GM19240 (cell line): Measurements from ENCODE around the gene RPL34.

Experiments
- DNase-seq: peaks from one replicate; pipeline ENCODE4 v3.0.0; 2011; ENCODE audit warnings: low spot score; ENCODE audit not compliant: insufficient read length

The RPL34 gene

DNA sequence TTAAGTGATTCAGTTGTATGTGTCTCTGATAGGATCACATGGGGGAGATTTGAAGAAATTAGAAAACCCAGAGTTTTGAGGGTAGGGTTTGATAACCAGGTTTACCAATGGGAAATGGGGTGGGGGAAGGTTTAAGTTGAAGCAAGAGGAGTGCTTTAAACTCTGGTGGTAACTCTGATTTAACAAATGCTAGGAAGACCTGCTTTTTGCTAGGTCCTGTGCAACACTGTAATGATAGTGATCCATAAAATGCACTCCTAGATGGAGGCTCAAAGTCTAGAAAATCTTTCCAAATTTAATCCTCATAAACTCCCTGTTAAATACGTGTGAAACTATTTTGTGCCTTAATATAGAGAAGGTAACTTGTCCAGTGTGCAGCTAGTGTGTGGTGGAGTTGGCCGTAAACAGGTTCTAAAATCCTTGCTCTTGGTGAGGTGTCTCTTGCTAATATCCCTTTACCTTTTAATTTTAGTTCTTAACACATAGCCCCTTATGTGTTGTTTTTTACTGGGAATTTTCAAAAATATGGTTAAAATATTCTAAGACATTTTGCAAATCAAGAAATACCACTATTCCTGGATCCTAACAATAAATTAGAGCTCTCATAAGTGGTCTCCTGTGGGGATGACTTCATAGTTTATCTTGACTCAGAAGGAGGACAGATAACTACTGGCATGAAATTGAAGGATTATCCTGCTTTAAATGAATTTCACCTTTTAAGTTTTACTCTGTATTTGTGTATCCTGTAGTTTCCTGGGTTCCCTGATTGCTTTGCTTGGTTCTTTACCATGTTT is 4.1 kb downstream of the RPL34 start:
- DNase-seq = no peak

GRCh38 chr4:108626056-108626455 is 5.7 kb downstream of the RPL34 start:
- DNase-seq = no peak

DNA sequence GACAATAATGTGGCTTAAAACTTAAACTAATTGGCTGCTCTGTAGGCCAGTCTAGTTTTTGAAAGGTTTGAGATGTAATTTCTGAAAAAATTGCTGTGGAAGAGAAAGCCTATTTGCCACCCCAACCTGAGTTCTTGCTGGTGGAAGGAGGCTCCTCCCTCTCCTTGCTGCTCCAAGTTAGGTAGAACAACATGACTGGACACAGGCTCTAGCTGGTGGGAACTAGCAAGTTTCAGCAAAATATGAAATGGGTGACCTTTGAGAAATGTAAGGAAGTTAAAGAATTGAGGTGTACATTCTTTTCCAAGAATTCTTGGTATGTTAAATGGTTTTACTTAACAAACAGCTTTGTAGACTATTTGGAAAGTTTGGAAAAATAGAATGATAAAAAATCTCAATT is 8.0 kb downstream of the RPL34 start:
- DNase-seq = no peak

DNA sequence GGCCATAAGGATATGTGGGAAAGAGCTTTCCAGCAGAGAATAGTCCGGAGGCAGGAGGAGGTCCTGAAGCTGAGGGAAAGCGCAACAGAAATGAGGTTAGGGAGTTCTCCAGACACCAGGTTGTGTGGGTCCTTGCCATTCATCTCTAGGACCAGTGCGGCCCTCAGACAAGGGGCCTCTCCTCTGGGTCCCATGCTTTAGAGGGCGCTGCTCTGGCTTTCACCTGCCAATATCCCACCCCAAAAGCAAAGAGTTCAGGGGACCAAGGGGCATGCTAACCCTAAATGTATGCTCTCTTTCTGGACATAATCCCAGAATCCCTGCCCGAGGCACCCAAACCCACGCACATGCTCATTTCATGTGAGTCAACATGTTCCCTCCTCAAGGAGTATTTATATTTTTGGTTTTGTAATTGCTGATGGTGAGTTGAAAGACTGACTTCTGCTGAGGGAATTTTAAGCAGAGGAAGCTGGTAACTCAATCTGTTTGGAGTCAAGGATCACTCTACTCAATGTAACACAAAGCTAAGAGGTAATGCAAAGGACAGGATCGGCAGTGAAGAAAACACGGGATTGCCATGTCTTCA is 14.8 kb downstream of the RPL34 start:
- no peak for DNase-seq

DNA sequence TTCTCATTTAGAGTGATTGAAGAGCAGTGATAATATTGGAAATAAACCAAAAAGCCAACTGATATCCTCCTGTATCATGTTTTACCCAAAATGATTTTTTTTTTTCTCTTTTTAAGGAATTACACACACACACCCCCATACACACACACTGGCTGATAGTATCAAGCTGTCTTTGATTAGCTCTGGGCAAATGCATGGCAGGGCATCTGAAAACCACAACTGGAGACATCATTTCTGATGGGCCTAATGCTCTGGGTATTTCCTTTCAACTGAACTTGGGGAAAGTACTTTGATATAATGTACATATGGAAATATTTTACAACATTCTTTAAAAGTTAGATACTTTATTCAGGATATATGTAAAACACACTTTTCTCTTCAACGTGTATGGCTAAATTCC is 15.9 kb downstream of the RPL34 start:
- no peak for DNase-seq

- DNase-seq = no peak
Observed at GRCh38 chr4:108637856-108638255, 17.5 kb downstream of the RPL34 start.

DNA sequence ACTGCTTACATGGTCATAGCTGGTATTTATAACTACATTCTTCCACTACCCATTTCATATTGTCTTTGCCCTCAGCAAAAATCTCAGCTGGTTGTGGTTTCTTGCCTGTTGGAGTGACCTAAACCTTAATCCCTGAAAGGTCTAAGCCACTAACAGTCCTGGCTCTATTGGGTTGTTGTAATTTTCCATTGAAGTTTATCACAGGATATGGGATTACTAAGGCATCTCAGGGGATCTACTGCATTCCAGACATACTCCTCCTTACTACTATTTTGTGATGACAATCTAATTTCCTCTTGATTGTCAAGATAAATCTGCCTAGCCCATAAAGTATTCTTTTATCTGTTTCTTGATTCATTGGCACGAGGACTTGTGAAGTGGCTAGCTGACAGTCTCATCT is 23.9 kb downstream of the RPL34 start:
- no peak for DNase-seq

- DNase-seq = no peak
Observed at GRCh38 chr4:108646706-108647105, 26.3 kb downstream of the RPL34 start.

DNA sequence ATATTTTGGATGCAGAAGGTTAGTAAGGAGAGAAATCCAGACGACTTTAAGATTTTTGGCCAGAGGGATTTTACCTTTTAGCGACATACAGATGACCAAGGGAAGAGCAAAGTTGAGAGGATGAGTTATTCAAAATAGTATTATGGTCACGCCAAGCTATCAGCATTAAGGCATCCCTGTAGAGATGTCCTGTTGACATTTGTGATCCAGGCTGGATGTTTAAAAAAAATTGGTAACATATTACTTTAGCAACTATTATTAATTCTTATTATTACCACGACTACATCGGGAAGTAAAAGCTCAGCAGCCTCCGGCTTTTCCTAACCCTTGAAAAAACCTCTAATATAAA is 29.5 kb downstream of the RPL34 start:
- DNase-seq = no peak

- peak; percentile 75 for DNase-seq
Observed at GRCh38 chr4:108650212-108651013, 30.0 kb downstream of the RPL34 start, which contains the start of gene OSTC. TSS of gene OSTC (plus strand) at chr4:108650599. CDS start at chr4:108650656, 57 bp downstream.

DNA sequence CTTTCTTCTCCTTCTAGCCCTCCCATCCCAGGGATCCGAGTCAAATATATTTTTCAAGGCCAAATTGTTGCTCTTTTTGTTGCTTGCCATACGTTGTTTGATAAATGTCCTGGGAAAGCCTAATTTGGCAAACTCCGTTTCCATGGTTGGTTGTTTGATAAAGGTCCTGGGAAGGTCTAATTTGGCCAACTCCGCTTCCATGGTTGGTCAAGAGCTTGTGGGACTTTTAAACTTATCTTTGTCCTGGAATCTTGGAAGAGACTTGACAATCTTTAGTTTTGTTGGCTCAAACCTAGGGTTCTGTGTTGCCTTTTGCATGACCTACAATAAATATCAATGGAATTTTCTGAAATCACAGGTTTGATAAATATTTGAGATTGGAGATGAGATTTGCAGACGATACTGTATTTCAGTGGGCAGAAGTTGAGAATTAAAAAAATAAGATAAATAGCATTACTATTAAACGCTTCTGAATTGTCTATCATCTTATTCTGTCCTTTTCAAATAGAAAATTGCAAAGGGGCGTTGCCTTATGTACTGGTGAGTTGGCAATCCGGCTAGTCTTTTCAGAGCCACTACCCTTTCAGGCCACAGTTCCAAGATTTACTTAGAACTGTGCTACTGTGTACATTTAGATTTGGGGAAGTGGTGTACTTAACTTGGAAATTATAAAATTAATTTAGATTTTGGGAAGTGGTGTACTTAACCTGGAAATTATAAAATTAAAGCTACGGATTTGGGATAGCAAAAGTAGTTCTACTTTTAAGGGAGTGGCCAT is 30.8 kb downstream of the RPL34 start:
- DNase-seq = peak; percentile 11

DNA sequence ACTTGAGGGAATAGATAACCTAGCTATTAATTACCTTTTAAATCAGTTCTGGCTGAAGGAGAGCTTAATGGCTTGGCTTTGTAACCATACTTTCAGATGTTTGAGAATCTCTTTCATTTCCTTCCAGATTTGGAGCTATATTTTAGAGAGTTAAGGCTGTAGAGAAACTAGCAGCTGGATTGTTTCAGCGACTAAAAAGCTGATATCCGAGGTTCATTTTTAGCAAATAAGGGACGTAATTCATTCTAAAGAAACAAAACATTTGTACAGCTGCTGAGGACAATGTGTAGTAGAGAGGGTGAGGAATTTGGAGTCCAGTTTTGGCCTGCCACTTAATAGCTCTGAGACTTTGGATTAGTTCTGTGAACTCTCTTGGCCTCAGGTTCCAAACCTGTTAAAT is 42.3 kb downstream of the RPL34 start:
- DNase-seq = no peak

DNA sequence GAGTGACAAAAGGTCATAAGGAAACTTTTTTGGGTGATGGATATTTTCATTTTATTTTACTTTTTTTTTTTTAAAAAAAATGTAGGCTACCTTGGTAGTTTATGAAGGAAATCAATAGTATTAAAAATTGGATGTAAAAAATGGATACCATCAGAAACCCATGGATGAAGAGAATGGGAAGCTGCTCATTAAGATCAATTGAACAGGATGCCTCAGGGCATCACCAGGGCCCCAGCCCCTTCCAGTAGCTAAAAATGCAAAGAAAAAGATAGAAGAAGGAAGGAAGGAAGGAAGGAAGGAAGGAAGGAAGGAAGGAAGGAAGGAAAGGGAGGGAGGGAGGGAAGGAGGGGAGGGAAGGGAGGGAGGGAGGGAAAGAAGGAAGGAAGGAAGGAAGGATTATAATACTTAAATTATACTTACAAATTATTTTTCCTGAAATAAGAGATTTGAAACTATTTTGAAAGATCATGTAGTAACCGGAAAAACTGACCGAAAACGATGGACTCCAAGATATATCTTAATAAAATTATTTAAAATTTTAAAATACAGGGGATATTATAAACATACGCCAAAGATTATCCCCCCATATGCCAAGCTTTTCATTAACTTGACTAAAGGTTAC is 54.1 kb downstream of the RPL34 start:
- DNase-seq = no peak
